Heart left ventricle (tissue), 16 donors: ENCODE measurements around the gene HTT. TPM values are rescaled to one million over a fixed set of nuclear protein-coding genes. Genes with fewer than 3 reads are reported as not detected.

Source experiments
- ATAC-seq, 4 donors: fragments of 200-7000 bp; cut with Tn5 transposase; one replicate each; pipeline ENCODE4 v1.9.1; 2020 to 2022; ENCODE audit warnings: moderate library complexity in 4 of 4, mild to moderate bottlenecking in 3 of 4, moderate number of reproducible peaks in 1 of 4
- DNase-seq, 5 donors: peaks; one replicate each; pipeline ENCODE4 v3.0.0-alpha.2; 2020
- H3K27ac ChIP-seq, 12 donors: fragments of 200-600 bp; sonication (generic) in 4 of 12; one replicate each; pipeline versions ENCODE4 v1.5.0 to v1.8.0; 2016 to 2022; ENCODE audit warnings: mild to moderate bottlenecking in 2 of 12
- H3K27me3 ChIP-seq, 9 donors: fragments of 200-600 bp; sonication (generic) in 2 of 9; one replicate each; pipeline versions ENCODE4 v1.5.1 to v1.8.0; 2016 to 2022; ENCODE audit warnings: mild to moderate bottlenecking in 3 of 9
- H3K36me3 ChIP-seq, 9 donors: fragments of 200-600 bp; sonication (generic) in 2 of 9; one replicate each; pipeline versions ENCODE4 v1.5.0 to v1.8.0; 2018 to 2022; ENCODE audit warnings: mild to moderate bottlenecking in 2 of 9
- H3K4me1 ChIP-seq, 12 donors: fragments of 200-600 bp; sonication (generic) in 4 of 12; one replicate each; pipeline versions ENCODE4 v1.5.0 to v1.8.0; 2016 to 2022; ENCODE audit warnings: mild to moderate bottlenecking in 3 of 12
- H3K4me3 ChIP-seq, 12 donors: fragments of 200-600 bp; sonication (generic) in 4 of 12; one replicate each; pipeline versions ENCODE4 v1.5.0 to v1.8.0; 2017 to 2022; ENCODE audit warnings: mild to moderate bottlenecking in 9 of 12, moderate library complexity in 4 of 12
- H3K9me3 ChIP-seq, 12 donors: fragments of 200-600 bp; sonication (generic) in 4 of 12; one replicate each; pipeline versions ENCODE4 v1.5.0 to v1.8.0; 2016 to 2022; ENCODE audit warnings: mild to moderate bottlenecking in 1 of 12
- POLR2A ChIP-seq, 2 donors: fragments of 450-650 bp; IDR thresholded peaks; one replicate each; pipeline ENCODE4 v1.6.1; 2017; ENCODE audit warnings: antibody characterized with exemption in 2 of 2, mild to moderate bottlenecking in 2 of 2, moderate library complexity in 2 of 2
- WGBS, 4 donors: extraction: QIAGEN DNeasy Blood & Tissue Kit in 2 of 4; methylation state at CpG; one replicate each; pipeline versions ENCODE4 v1.1.5 to v1.1.7; 2013 to 2018; 5-methylcytosine and 5-hydroxymethylcytosine counted together
- intact Hi-C, 10 donors: fragments of 100-400 bp; cut with DNase I; formaldehyde crosslinking; loops; one replicate each; pipeline versions ENCODE4 v1.11.1 to v1.14.2; 2022
- polyA plus RNA-seq, 2 donors: library from polyadenylated mRNA; stranded (reverse); fragments of 200-250 nt; gene quantifications; one replicate each; pipeline ENCODE4 v1.2.3, GENCODE V29; 2013
- total RNA-seq, 9 donors: library from RNA; depleted of rRNA in 2 of 9; stranded (reverse); fragments of >200 nt in 2 of 9; fragmentation: NEBNext Ultra II Directional in 3 of 9; extraction: Animal tissue kit (Norgen Biotek cat#: 25700) in 3 of 9; gene quantifications; one replicate each; pipeline versions ENCODE4 v1.1.0 to v1.2.4, GENCODE V29; 2016 to 2023
- TF ChIP-seq, protein P1 (sequence below), 12 donors: fragments of 200-600 bp; sonication (generic) in 4 of 12; IDR thresholded peaks; one replicate each; pipeline versions ENCODE4 v1.5.0 to v1.8.0; 2018 to 2022; ENCODE audit warnings: antibody characterized with exemption in 12 of 12, mild to moderate bottlenecking in 5 of 12
- donor health status: ischemic (EF 13 %, LVEDD 7.1; RV severe dilation, severe dysfunction).
- donor health status: healthy with polysubstance abuse.
- donor health status: DM: no; HTN: yes; CAD: no.
- donor health status: DM: no; HTN: no; CAD: no.
- donor health status: ischemic (EF 25% LVEDD 6.9; RV normal size, moderate dysfunction).
- donor health status: ischemic (EF 25% LVEDD 5.7; RV mildly dilated, moderate dysfunction).
- donor health status: healthy.
- donor health status: DM: yes; HTN: yes; CAD: no.
- donor health status: ischemic (EF 35%, LVEDD 5.7; RV mildly dilated, moderate dysfunction).
- donor health status: nonischemic (EF 11% LVEDD 7.7; RV severe dilation, severe dysfunction).
- donor health status: DM: yes; HTN: yes; CAD: no.
- donor health status: PGD.
- donor health status: ischemic (EF 29% LVEDD 5.4; RV normal size, mild dysfunction).
- donor health status: nonischemic (EF 23%, LVEDD 6.1; RV moderate dilation, normal function).

The HTT gene
- total and polyA plus RNA-seq, 11 donors, result 13.9 to 122 (median 25.1) TPM

DNA sequence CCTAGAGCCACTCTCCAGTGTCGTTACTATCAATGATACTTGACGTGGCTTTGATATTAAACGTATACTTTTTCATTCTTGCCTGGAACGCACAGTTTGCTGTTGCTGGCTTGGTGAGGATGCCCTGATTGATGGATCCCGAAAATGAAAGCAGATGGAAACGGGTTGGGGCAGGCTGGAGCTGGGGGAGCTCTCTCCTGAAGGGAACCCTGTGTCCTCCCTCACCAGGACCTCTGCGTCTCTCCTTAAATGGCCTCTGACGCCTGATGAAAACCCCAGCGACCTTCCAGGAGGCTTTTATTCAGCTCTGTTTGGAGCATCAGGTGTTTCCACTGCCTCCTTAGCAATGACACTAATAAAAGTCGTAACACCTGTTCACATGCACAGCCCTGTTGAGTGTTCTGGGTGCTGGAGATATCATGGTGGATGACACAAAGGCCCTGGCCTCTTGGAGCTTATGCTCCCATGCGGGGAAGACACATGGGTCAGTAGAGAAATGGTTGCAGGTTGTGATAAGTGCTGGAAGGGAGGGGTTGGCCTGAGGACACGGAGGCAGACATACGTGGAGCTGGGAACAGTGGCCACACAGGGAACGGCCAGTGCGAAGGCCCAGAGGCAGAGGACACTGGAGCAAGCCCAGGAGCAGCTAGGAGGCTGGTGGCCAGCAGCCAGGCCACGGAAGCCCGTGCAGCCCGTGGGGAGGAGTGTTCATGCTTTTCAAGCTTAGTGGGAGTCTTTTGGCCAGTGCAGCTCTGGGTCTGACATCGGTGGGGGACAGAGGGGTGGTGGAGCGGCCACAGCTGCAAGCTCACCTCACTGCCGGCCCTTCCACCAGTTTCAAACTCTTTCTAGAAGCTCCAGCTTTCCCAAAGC, 182.0 kb downstream of the HTT start:
- Histone ChIP-seq H3K27me3 (no peaks in the 10 kb centered on the region), H3K36me3 (peaks cover 0 to 5% (median 0%) of the 10 kb centered on the region in 9 donors), H3K27ac (no peak overlapping the region), H3K4me1 (no peaks in the 10 kb centered on the region), H3K9me3 (no peaks in the 10 kb centered on the region), H3K4me3 (no peak overlapping the region)
- TF ChIP-seq POLR2A (IDR thresholded peaks at IDR 0.05), result no peak
- TF ChIP-seq, protein P1, sequence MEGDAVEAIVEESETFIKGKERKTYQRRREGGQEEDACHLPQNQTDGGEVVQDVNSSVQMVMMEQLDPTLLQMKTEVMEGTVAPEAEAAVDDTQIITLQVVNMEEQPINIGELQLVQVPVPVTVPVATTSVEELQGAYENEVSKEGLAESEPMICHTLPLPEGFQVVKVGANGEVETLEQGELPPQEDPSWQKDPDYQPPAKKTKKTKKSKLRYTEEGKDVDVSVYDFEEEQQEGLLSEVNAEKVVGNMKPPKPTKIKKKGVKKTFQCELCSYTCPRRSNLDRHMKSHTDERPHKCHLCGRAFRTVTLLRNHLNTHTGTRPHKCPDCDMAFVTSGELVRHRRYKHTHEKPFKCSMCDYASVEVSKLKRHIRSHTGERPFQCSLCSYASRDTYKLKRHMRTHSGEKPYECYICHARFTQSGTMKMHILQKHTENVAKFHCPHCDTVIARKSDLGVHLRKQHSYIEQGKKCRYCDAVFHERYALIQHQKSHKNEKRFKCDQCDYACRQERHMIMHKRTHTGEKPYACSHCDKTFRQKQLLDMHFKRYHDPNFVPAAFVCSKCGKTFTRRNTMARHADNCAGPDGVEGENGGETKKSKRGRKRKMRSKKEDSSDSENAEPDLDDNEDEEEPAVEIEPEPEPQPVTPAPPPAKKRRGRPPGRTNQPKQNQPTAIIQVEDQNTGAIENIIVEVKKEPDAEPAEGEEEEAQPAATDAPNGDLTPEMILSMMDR (IDR thresholded peaks at IDR 0.05), result no peak
- WGBS, 4 donors, result 90 to 93% (median 91%) methylated on average over 21 of the region's 21 CpGs
- DNase-seq (peak in 2 of 5 donors; percentile 4 to 7), ATAC-seq (no peak)
- intact Hi-C loops, result no loop called here

DNA sequence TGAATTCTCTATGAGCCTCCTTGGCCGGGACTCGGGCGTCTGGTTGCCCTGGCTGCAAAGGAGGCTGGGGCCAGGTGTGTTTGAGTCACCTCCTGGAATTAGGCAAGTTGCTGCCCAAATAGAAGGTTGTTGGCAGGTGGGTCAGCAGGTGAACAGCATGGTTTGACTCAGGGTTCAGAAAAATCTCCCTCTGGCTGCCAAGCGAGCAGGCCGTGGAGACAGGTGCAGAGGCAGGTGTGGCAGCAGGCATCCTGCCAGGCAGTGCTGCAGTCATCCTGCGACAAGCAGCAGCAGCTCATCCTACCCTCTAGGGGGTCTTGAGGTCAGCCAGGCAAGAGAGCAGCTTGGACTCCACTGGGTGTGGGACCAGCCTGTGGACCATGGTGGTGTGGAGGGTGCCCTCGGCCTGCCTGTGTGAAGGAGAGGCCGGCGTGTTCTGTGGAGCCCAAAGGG, 182.6 kb downstream of the HTT start:
- no peaks in the 10 kb centered on the region for H3K4me1 ChIP-seq
- H3K36me3 ChIP-seq, result peaks cover 0 to 5% (median 0%) of the 10 kb centered on the region in 9 donors
- no peak for ATAC-seq
- intact Hi-C loops, result no loop called here
- 90 to 95% (median 94%) methylated on average over 5 to 9 of the region's 9 CpGs for WGBS, 4 donors
- no peak overlapping the region for H3K4me3 ChIP-seq
- H3K27me3 ChIP-seq, result no peaks in the 10 kb centered on the region
- DNase-seq, result peak in 4 of 5 donors; percentile 3 to 48 (median 14)
- TF ChIP-seq POLR2A (IDR thresholded peaks at IDR 0.05), result no peak
- TF ChIP-seq, protein P1 (IDR thresholded peaks at IDR 0.05), result no peak
- no peaks in the 10 kb centered on the region for H3K9me3 ChIP-seq
- no peak overlapping the region for H3K27ac ChIP-seq

DNA sequence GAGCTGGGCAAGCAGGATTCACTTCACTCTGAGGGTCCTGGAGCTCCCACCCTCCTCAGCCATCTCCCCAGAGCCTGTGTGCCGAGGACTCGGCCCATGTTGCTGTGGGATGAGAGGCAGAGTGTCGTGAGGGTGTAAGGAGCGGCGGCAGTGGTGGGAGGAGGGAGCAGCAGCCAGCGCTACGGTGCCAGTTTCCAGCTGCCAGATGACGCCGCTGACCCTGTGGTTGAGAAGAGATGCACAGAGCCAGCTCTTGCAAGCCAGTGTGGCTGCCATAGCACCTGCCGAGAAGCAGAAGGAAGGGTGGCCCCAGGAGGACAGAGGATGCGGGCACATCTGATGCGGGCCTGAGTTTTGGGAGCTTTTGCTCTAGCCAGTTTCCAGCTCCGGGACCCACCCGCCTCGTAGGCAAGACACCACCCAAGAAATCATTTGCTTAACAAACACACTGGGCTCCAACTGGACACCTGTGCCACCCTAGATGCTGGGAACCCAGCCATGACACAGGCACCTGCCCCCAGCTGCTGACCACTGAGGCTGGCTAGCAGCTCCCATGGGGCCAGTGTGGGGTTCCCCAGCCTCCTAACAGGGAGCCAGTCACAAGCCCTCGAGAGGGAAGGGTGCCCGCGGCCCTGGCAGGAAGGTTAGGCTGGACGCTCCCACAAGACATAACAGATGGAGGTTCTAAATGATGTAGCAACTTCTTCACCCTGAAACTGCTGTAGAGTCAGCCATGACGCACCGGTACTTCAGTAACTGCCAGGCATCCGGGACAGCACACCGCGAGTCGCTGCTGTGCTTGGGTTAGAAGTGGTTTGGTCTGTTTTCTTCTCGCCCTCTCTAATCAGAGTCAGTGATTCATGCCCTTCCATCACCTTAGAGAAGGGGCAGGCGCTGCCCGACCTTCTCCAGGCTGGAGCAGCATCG, 183.3 kb downstream of the HTT start:
- DNase-seq (peak in 3 of 5 donors; percentile 2 to 14 (median 12)), ATAC-seq (no peak)
- H3K4me1 ChIP-seq, result no peaks in the 10 kb centered on the region
- WGBS, 4 donors, result 88 to 93% (median 88%) methylated on average over 22 to 29 of the region's 29 CpGs
- no peaks in the 10 kb centered on the region for H3K9me3 ChIP-seq
- H3K27ac ChIP-seq, result no peak overlapping the region
- H3K27me3 ChIP-seq, result no peaks in the 10 kb centered on the region
- H3K4me3 ChIP-seq, result no peak overlapping the region
- intact Hi-C loops, result no loop called here
- TF ChIP-seq, protein P1 (IDR thresholded peaks at IDR 0.05), result no peak
- TF ChIP-seq POLR2A (IDR thresholded peaks at IDR 0.05), result no peak
- peaks cover 0 to 5% (median 0%) of the 10 kb centered on the region in 9 donors for H3K36me3 ChIP-seq
